H9 (cell line): ENCODE data around the gene LYZL4. TPM values are rescaled to one million over a fixed set of nuclear protein-coding genes. Genes with fewer than 3 reads are reported as not detected.

Experiments used
- DNase-seq: peaks from one replicate; pipeline ENCODE4 v3.0.0-alpha.2; 2017
- H2AFZ ChIP-seq: one replicate; pipeline ENCODE4 v1.6.1; 2013; ENCODE audit warnings: mild to moderate bottlenecking, low read length, control low read depth, moderate library complexity
- H2AK5ac ChIP-seq: 2 replicates; pipeline ENCODE4 v1.6.1; 2013; ENCODE audit warnings: low read length, control low read depth, mixed read lengths; ENCODE audit not compliant: insufficient read length
- H2BK120ac ChIP-seq: one replicate; pipeline ENCODE4 v1.6.1; 2013; ENCODE audit warnings: low read depth, mild to moderate bottlenecking, low read length, control low read depth, inconsistent platforms; ENCODE audit not compliant: poor library complexity, severe bottlenecking
- H2BK12ac ChIP-seq: 2 replicates; pipeline ENCODE4 v1.6.1; 2013; ENCODE audit warnings: low read length, control low read depth, mixed read lengths, low read depth; ENCODE audit not compliant: insufficient read length
- H2BK15ac ChIP-seq: 2 replicates; pipeline ENCODE4 v1.6.1; 2013; ENCODE audit warnings: low read depth, low read length, control low read depth
- H2BK20ac ChIP-seq: one replicate; pipeline ENCODE4 v1.6.1; 2013; ENCODE audit warnings: low read depth, mild to moderate bottlenecking, low read length, control low read depth, inconsistent platforms; ENCODE audit not compliant: poor library complexity, severe bottlenecking
- H2BK5ac ChIP-seq: 2 replicates; pipeline ENCODE4 v1.6.1; 2013; ENCODE audit warnings: low read length, control low read depth, mixed read lengths; ENCODE audit not compliant: insufficient read length
- H3K14ac ChIP-seq: 2 replicates; pipeline ENCODE4 v1.6.1; 2013; ENCODE audit warnings: low read length, control low read depth; ENCODE audit not compliant: insufficient read depth
- H3K18ac ChIP-seq: 2 replicates; pipeline ENCODE4 v1.6.1; 2013; ENCODE audit warnings: low read depth, mild to moderate bottlenecking, mixed read lengths, low read length, control low read depth; ENCODE audit not compliant: insufficient read length
- H3K23ac ChIP-seq: 2 replicates; pipeline ENCODE4 v1.6.1; 2013; ENCODE audit warnings: low read length, control low read depth, mixed read lengths, low read depth; ENCODE audit not compliant: insufficient read length
- H3K23me2 ChIP-seq: 2 replicates; pipeline ENCODE4 v1.6.1; 2013; ENCODE audit warnings: low read depth, mild to moderate bottlenecking, mixed read lengths, low read length, control low read depth; ENCODE audit not compliant: insufficient read length, poor library complexity, severe bottlenecking
- H3K27ac ChIP-seq: 2 replicates; pipeline ENCODE4 v1.5.1; 2013; ENCODE audit warnings: low read length, control low read depth, mixed read lengths, low read depth; ENCODE audit not compliant: insufficient read length
- H3K27me3 ChIP-seq: 2 replicates; pipeline ENCODE4 v1.6.1; 2013; ENCODE audit warnings: low read length, control low read depth, inconsistent platforms; ENCODE audit not compliant: insufficient read depth
- H3K4ac ChIP-seq: 2 replicates; pipeline ENCODE4 v1.6.1; 2013; ENCODE audit warnings: low read depth, mild to moderate bottlenecking, control low read depth, inconsistent platforms, low read length, moderate library complexity
- H3K4me1 ChIP-seq: 2 replicates; pipeline ENCODE4 v1.6.1; 2013; ENCODE audit warnings: low read length, control low read depth, inconsistent platforms; ENCODE audit not compliant: insufficient read depth
- H3K4me2 ChIP-seq: 2 replicates; pipeline ENCODE4 v1.6.1; 2013; ENCODE audit warnings: low read length, control low read depth, mixed read lengths; ENCODE audit not compliant: insufficient read length, insufficient read depth
- H3K56ac ChIP-seq: 2 replicates; pipeline ENCODE4 v1.6.1; 2013; ENCODE audit warnings: low read depth, mild to moderate bottlenecking, mixed read lengths, low read length, control low read depth; ENCODE audit not compliant: insufficient read length
- H3K79me1 ChIP-seq: 2 replicates; pipeline ENCODE4 v1.6.1; 2013; ENCODE audit warnings: low read depth, mild to moderate bottlenecking, moderate library complexity, low read length, control low read depth, inconsistent platforms; ENCODE audit not compliant: insufficient read depth, poor library complexity, severe bottlenecking
- H3K79me2 ChIP-seq: 2 replicates; pipeline ENCODE4 v1.6.1; 2013; ENCODE audit warnings: low read length, control low read depth, inconsistent platforms; ENCODE audit not compliant: insufficient read depth
- H3K9ac ChIP-seq: 2 replicates; pipeline ENCODE4 v1.6.1; 2013; ENCODE audit warnings: low read length, control low read depth, mixed read lengths; ENCODE audit not compliant: insufficient read length; ENCODE audit errors: extremely low read depth
- H3K9me3 ChIP-seq: one replicate; pipeline ENCODE4 v1.6.1; 2013; ENCODE audit warnings: low read depth, low read length, inconsistent platforms; ENCODE audit not compliant: control insufficient read depth
- H3T11ph ChIP-seq: one replicate; pipeline ENCODE4 v1.6.1; 2013; ENCODE audit warnings: mild to moderate bottlenecking, low read length, control low read depth, inconsistent platforms
- H4K20me1 ChIP-seq: one replicate; pipeline ENCODE4 v1.6.1; 2013; ENCODE audit not compliant: control insufficient read depth, insufficient read length, insufficient read depth
- H4K5ac ChIP-seq: 2 replicates; pipeline ENCODE4 v1.6.1; 2013; ENCODE audit warnings: low read depth, mild to moderate bottlenecking, mixed read lengths, low read length, control low read depth; ENCODE audit not compliant: insufficient read length
- H4K8ac ChIP-seq: replicated peaks from 2 replicates; pipeline ENCODE4 v1.6.1; 2013; ENCODE audit warnings: low read length, control low read depth, mixed read lengths, low read depth; ENCODE audit not compliant: insufficient read length
- H4K91ac ChIP-seq: 2 replicates; pipeline ENCODE4 v1.6.1; 2013; ENCODE audit warnings: low read depth, mild to moderate bottlenecking, moderate library complexity, mixed read lengths, low read length, control low read depth; ENCODE audit not compliant: insufficient read length
- H3K27ac Mint-ChIP-seq, 3 experiments: 2 replicates in 2 of 3; 3 replicates in 1 of 3; pipeline ENCODE4 v1.8.0; 2020 to 2021; ENCODE audit warnings: mixed read lengths in 3 of 3, mild to moderate bottlenecking in 1 of 3, moderate library complexity in 1 of 3
- H3K27me3 Mint-ChIP-seq: 2 replicates; pipeline ENCODE4 v1.8.0; 2021; ENCODE audit warnings: low read depth, mild to moderate bottlenecking, moderate library complexity, mixed read lengths
- H3K36me3 Mint-ChIP-seq, 3 experiments: 2 replicates in 2 of 3; 3 replicates in 1 of 3; pipeline ENCODE4 v1.8.0; 2020 to 2021; ENCODE audit warnings: low read depth in 3 of 3, mixed read lengths in 3 of 3; ENCODE audit not compliant: insufficient read depth in 1 of 3
- H3K4me1 Mint-ChIP-seq, 2 experiments: 2 replicates each; pipeline ENCODE4 v1.8.0; 2020; ENCODE audit warnings: mixed read lengths in 2 of 2
- H3K4me3 Mint-ChIP-seq, 2 experiments: 2 replicates in 1 of 2; 3 replicates in 1 of 2; pipeline ENCODE4 v1.8.0; 2020 to 2021; ENCODE audit warnings: mild to moderate bottlenecking in 2 of 2, mixed read lengths in 2 of 2, moderate library complexity in 1 of 2
- H3K9me3 Mint-ChIP-seq, 2 experiments: 2 replicates in 1 of 2; 3 replicates in 1 of 2; pipeline ENCODE4 v1.8.0; 2020; ENCODE audit warnings: mild to moderate bottlenecking in 2 of 2, mixed read lengths in 2 of 2, moderate library complexity in 1 of 2
- CTCF ChIP-seq: fragments of 200-600 bp; sonication (generic); conservative IDR thresholded peaks from 3 replicates; pipeline ENCODE4 v1.8.0; 2021; ENCODE audit warnings: antibody characterized with exemption, mild to moderate bottlenecking
- WGBS: extraction: QIAGEN DNeasy Blood & Tissue Kit; methylation state at CpG from one replicate; pipeline ENCODE4 v1.1.7; 2013; ENCODE audit warnings: missing lambda C conversion rate, low lambda C conversion rate, mixed read lengths; ENCODE audit not compliant: insufficient read length; ENCODE audit errors: extremely low coverage; 5-methylcytosine and 5-hydroxymethylcytosine counted together
- total RNA-seq: library from RNA; stranded (reverse); gene quantifications from 2 replicates; pipeline ENCODE4 v1.2.1, GENCODE V29; 2021

Gene LYZL4
- total RNA-seq, 1 experiment from 2014 or later: not detected

GRCh38 chr3:42398080-42398479 lies 12.3 kb downstream of the LYZL4 start:
- Histone ChIP-seq H2BK5ac (no peak overlapping the region), H2BK15ac (no peak overlapping the region), H4K91ac (no peak overlapping the region), H3K18ac (no peak overlapping the region), H3K23me2 (no peaks in the 10 kb centered on the region), H3K14ac (no peak overlapping the region), H3K79me2 (no peaks in the 10 kb centered on the region), H3K4me2 (no peak overlapping the region), H3K27me3 (no peaks in the 10 kb centered on the region), H3K27ac (no peak overlapping the region), H2BK20ac (no peak overlapping the region), H3K9me3 (no peaks in the 10 kb centered on the region), H3K23ac (no peak overlapping the region), H4K8ac (no peak overlapping the region), H2AK5ac (no peak overlapping the region), H2BK120ac (no peak overlapping the region), H3K79me1 (no peaks in the 10 kb centered on the region), H3K4me1 (no peaks in the 10 kb centered on the region), H3K9ac (no peak overlapping the region), H3T11ph (no peak overlapping the region), H4K5ac (no peak overlapping the region), H2AFZ (no peak overlapping the region), H3K56ac (no peak overlapping the region), H4K20me1 (no peaks in the 10 kb centered on the region), H2BK12ac (no peak overlapping the region), H3K4ac (no peak overlapping the region)
- Mint-ChIP-seq H3K27ac (no peak overlapping the region), H3K9me3 (peaks cover 0 to 3% of the 10 kb centered on the region in 2 experiments; a peak in 2 of 5 replicates), H3K4me3 (no peak overlapping the region), H3K36me3 (no peaks in the 10 kb centered on the region), H3K27me3 (peaks cover 2% of the 10 kb centered on the region), H3K4me1 (no peaks in the 10 kb centered on the region)
- no CpG with 5 or more reads among the region's 3 CpGs for whole genome bisulfite sequencing
- TF ChIP-seq CTCF: no peak
- no peak for DNase-seq
